NCI-H1436 treated with DMSO at 0.1 percent for 48 hours (cell line): ENCODE results near the gene DCTN3.

Experiments used
- DNase-seq: peaks from one replicate; lab custom pipeline; 2025; lab: John Stamatoyannopoulos, UW

The DCTN3 gene

DNA sequence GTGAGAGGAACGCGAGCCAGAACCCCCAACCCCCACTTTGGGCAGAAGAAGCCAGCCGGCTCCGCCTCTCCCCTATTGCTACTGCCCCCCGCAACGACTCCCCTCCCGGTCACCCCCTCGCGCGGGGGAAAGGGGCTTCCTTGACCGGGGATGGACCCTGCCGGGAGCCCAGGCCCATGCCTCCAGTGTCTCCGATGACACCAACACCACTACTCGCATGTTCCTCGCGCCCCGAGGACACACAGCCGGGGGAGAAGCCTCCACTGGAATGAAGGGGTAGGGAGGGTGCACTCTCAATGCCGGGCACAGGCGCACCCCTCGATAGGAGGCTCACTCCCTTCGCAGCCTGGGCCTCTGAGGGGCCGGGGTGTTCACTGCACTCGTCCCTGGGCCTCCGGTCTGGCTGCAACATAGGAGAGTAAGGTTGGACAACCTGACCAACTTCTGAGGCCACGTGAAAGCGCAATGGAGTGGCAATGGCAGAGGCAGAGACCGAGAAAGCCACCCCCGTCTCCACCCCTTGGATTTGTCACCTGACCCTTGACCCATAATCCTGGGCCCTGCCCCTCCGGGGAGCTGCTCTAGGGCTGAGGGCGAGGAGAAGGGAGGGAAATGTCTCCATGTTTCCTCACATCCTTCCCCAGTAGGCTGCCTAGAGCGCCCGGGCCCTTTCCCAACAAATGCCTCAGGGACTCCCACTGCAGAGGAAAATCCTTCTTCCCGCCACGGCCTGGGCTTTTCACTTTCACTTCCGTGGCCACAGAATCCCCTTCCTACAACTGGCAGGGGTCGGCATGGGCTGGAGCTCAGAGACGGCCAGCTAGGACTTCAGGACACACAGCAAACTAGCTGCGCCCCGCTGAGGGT, 29.7 kb downstream of the DCTN3 start:
- no peak for DNase-seq

- no peak for DNase-seq
These were observed 30.5 kb downstream of the DCTN3 start, which contains the start of gene CNTFR for GRCh38 chr9:34589636-34590380. Gene CNTFR (minus strand): TSS chr9:34589724. CDS start chr9:34568981, 20,743 bp downstream.

DNA sequence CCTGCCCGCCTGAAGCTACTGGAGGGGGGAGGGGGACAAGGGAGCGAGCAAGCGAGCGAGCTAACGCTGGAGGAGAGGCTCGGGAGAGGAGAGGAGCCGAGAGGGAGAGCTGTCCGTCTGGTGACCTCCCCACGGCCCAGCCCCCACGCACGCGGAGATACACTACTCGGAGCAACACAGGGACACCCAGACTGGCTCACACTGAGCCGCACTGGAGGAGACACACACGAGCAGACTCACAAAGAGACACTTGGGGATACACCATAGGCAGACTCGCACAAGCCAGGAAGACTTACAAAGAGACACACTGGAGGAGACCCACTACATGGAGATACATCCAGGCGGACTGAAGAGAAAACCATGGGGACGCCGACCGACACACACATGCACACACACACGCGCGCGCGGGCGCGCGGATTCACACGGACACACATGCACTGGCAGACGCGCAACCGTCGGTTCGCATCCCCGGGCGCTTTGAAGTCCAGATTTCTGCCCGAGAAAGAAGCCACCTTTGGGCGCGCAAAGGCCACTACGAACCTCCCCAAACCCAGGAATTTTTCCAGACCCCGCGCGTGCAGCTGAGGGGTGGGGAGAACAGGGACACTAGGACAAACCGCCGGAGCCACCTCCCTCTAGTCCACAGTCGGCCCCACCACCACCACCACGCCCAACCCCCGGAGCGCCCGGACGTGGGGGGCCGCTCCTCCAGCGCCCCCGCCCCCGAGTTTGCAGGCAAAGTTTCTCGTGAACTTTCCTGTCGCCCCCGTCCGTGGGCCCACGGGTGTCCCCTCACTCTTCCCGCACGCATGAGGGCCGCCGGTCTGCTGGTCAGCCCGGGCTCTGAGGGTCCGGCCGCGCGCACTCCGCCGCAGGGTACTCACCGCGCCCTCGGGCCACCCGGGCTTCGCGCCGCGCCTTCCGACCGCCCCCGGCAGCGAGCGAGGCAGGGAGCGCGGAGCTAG, 31.3 kb downstream of the DCTN3 start:
- no peak for DNase-seq

DNA sequence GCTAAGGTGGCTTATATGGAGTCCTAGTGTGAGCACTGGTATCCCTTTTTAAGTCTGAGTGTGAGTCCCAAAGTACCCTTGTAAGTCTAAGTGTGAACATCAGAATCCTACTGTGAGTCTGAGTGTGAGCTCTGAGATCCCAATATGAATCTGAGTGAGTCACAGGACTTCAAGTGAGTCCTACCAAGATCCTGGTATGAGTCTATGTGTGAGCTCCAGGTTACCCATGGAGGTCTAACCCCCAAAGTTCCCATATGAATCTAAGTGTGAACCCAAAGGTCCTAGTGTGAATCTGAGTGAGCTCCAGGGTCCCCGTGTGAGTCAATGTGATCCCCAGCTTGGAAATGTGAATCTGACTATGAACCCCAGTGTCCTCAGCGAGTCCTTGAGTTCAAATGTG, 33.0 kb downstream of the DCTN3 start:
- DNase-seq: no peak

GRCh38 chr9:34585946-34586669, 34.2 kb downstream of the DCTN3 start:
- no peak for DNase-seq

- no peak for DNase-seq
These were observed 35.3 kb downstream of the DCTN3 start for GRCh38 chr9:34584970-34585369.

DNA sequence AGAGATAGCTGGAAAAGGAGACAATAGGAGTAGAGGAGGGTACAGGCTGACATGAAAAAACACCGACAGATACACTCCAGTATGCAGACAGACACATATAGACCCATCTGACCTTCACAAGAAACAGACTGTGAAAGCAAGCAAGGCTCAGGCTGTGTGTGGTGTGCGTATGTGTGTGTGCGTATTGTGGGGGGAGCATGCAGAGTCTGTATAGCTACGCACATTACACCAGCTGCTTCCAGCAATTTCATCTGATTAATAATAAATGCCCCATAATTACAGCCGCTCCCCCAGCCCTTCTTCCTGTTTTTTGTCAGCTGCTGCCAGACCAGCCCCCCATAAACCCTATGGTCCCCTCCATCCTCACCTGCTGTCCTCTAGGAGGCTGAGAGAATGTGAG, 37.5 kb downstream of the DCTN3 start:
- DNase-seq: no peak

GRCh38 chr9:34581318-34581717, 39.0 kb downstream of the DCTN3 start:
- DNase-seq: no peak

DNA sequence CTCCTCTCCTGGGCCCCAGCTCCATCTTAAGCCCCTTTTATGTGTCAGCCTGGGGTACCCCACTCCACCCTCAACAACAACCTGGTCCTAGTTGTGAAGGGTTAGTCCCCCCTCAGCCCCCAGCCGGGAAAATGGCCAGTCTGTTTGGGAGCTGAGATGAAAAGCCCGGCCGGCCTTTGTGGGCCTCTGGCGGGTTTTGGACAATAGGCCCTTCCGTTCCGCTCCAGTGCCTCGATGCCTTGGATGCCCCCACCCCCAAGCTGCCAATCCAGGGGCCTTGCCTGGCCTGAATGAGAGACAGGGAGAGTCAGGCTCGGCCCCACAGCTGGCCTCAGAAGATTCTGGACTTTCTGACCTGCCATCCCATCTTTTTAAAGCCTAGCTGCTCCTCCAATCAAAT, 39.9 kb downstream of the DCTN3 start:
- no peak for DNase-seq

- DNase-seq: no peak
These were observed 40.5 kb downstream of the DCTN3 start for GRCh38 chr9:34579808-34580163.

GRCh38 chr9:34579104-34579807, 41.0 kb downstream of the DCTN3 start:
- no peak for DNase-seq

GRCh38 chr9:34578241-34579103, 41.8 kb downstream of the DCTN3 start:
- DNase-seq: no peak

DNA sequence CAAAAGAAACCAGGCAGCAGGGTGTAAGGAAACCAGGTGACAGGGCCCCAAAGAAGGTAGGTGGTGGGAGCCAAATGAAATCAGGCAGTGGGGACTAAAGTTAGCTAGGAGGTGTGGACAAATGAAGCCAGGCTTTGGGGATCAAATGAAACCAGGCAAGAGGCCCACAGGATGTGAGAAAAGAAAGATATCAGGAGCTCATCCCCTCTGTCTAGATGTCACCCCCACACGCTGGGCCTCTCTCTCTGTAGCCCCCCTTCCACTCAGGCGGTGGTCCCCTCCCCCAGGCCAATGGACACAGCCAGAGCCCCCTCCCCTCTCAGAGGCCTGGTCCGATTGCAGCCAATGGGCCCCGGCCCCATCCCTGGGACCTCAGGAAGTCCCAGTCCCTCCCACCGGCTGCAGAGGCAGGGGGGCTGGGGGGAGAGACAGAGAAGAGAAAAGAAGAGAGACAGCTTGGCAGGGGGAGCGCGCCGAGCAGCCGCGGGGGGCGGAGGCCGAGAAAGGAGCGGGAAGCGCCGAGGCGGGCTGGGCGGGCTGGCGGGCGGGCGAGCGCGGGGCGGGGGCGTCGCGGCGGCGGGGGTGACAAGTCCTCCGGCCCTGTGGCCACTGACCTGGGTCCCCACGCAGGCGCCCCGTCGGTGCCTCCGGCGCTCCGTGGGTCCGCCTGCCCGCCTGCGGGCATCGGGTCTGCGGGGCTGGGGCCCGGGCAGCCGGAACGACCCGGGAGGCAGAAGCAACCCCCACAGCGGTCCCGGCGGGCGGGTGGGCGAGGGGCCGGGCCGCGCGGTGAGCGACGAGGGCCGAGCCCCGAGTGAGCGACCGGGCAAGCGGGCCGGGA, 42.7 kb downstream of the DCTN3 start:
- no peak for DNase-seq

GRCh38 chr9:34576597-34577399, 43.5 kb downstream of the DCTN3 start:
- no peak for DNase-seq

DNA sequence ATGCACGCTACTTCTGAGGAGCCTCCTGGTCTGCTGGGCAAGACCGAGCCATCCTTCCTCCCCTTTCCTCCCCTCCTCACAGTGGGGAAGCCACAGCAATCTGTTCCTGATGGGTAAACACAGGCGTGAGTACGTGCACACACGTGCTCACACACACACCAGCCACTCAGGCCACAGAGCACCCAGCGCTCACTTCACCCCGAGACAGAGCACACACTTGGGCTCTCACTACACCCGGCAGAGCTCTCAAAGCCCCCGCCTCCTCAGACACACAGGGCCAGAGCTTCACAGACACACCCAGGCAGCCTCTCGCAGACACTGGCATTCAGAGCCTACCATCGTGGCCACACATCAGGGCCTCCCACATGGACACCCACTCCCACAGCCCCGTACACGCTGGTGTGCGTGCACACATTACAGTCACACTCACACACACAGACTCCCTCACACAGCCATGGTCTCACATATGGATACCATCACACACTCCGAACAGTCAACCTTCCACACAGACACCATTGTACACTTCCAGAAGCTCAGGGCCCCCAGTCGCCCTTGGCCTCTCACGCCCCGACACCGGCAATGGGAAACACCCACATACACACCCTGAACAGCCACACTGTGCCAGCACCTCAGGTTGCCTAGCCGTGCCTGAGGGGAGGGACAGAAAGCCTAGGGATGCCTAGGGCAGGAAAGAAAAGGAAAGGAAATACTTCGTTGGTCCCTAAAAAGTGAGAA, 44.3 kb downstream of the DCTN3 start:
- no peak for DNase-seq

DNA sequence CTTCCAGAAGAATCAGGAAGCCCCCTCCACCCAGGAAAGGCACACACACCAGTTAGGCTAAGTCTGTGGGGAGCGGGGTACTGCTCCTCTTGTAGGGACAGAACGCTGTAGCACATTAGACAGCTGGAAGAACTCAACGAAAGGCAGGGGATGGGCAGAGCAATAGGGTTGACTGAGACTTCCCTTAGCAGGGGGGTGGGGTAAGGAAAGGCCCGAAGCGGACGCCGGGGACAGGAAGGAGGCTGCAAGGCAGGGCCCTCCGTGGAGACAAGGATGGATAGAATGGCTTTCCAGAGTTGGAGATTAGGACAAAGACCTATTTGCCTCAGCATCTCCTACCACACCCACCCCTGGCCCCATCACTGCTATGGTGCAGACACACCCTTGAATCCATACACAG, 45.1 kb downstream of the DCTN3 start:
- no peak for DNase-seq

- no peak for DNase-seq
These were observed 45.7 kb downstream of the DCTN3 start for GRCh38 chr9:34574571-34574970.
